GM12878 (cell line): ENCODE results near the gene PRRC2A. TPM values are rescaled to one million over a fixed set of nuclear protein-coding genes. Genes with fewer than 3 reads are reported as not detected.

Experiments used
- ATAC-seq: fragments of 200-7000 bp; cut with Tn5 transposase; 3 replicates; pipeline ENCODE4 v1.9.1; 2020; ENCODE audit warnings: mild to moderate bottlenecking, moderate library complexity
- BruUV-seq: library from RNA; stranded (reverse); fragments of 400-500 nt; replicated peaks from 2 replicates; lab custom pipeline; 2021; lab: Mats Ljungman, UMichigan
- CTCF ChIA-PET: fragments of 300-600 bp; sonication (Branson Sonifier 250); formaldehyde crosslinking; extraction: SDS; loops from one replicate; lab custom pipeline; 2021; ENCODE audit warnings: inconsistent platforms; lab: Yijun Ruan, JAX
- POLR2A ChIA-PET: fragments of 350-600 bp; formaldehyde crosslinking; extraction: SDS; loops from one replicate; lab custom pipeline; 2021; ENCODE audit warnings: inconsistent platforms; lab: Charles Lee
- RAD21 ChIA-PET: fragments of 300-600 bp; sonication (Branson Sonifier 250); formaldehyde crosslinking; loops from one replicate; lab custom pipeline; 2023; ENCODE audit warnings: antibody characterized with exemption; ENCODE audit not compliant: unreplicated experiment; lab: Charles Lee
- SMC1A ChIA-PET: fragments of 300-600 bp; sonication (Branson Sonifier 250); formaldehyde crosslinking; loops from one replicate; lab custom pipeline; 2023; ENCODE audit not compliant: unreplicated experiment, uncharacterized antibody; lab: Charles Lee
- DNase-seq: peaks from one replicate; pipeline ENCODE4 v3.0.0-alpha.2; 2011; ENCODE audit warnings: low read depth, low spot score
- FAIRE-seq: peaks from 3 replicates; lab custom pipeline; 2011; peaks lifted over from hg19 to GRCh38; lab: Jason Lieb, UNC
- H2AFZ ChIP-seq: 2 replicates; pipeline ENCODE4 v1.6.0; 2011; ENCODE audit warnings: low read depth, low read length, control low read depth; ENCODE audit not compliant: control insufficient read depth
- H3K27ac ChIP-seq: 2 replicates; pipeline ENCODE4 v1.5.1; 2011; ENCODE audit warnings: control low read depth; ENCODE audit not compliant: control insufficient read depth, insufficient read depth
- H3K27me3 ChIP-seq, 2 experiments: replicated peaks in 1 of 2; 2 replicates each; pipeline versions ENCODE4 v1.6.0 to v1.6.1; 2011; ENCODE audit warnings: low read length in 1 of 2; ENCODE audit not compliant: control insufficient read depth in 2 of 2, insufficient read depth in 2 of 2
- H3K36me3 ChIP-seq, 2 experiments: 2 replicates each; pipeline ENCODE4 v1.5.1; 2011; ENCODE audit warnings: low read length in 1 of 2; ENCODE audit not compliant: control insufficient read depth in 2 of 2, insufficient read depth in 2 of 2
- H3K4me1 ChIP-seq: 2 replicates; pipeline ENCODE4 v1.6.1; 2011; ENCODE audit warnings: mild to moderate bottlenecking, low read length, moderate library complexity, mixed read lengths; ENCODE audit not compliant: control insufficient read depth, insufficient read depth
- H3K4me2 ChIP-seq: 2 replicates; pipeline ENCODE4 v1.6.0; 2011; ENCODE audit warnings: control low read depth; ENCODE audit not compliant: control insufficient read depth, insufficient read depth
- H3K4me3 ChIP-seq: fragments of 200-600 bp; sonication (generic); 2 replicates; pipeline ENCODE4 v1.5.1; 2016
- H3K79me2 ChIP-seq: 2 replicates; pipeline ENCODE4 v1.6.0; 2011; ENCODE audit warnings: low read length; ENCODE audit not compliant: control insufficient read depth, insufficient read depth
- H3K9ac ChIP-seq: 2 replicates; pipeline ENCODE4 v1.8.0; 2011; ENCODE audit warnings: low read length, control low read depth, mixed read lengths; ENCODE audit not compliant: control insufficient read depth, insufficient read depth
- H3K9me3 ChIP-seq: replicated peaks from 3 replicates; pipeline ENCODE4 v1.5.1; 2011; ENCODE audit warnings: mild to moderate bottlenecking, low read length; ENCODE audit not compliant: control insufficient read depth, insufficient read depth
- H4K20me1 ChIP-seq: 2 replicates; pipeline ENCODE4 v1.6.0; 2011; ENCODE audit not compliant: control insufficient read depth, insufficient read depth
- BACH1 ChIP-seq: fragments of 450-650 bp; IDR thresholded peaks from 2 replicates; pipeline ENCODE4 v1.6.1; 2017; ENCODE audit warnings: mild to moderate bottlenecking, borderline replicate concordance
- BCL11A ChIP-seq: IDR thresholded peaks from 2 replicates; pipeline ENCODE4 v1.6.1; 2011; ENCODE audit warnings: low read depth, low read length
- CBFB ChIP-seq: IDR thresholded peaks from 2 replicates; pipeline ENCODE4 v1.6.1; 2016; ENCODE audit warnings: antibody characterized with exemption, low read depth
- FOS ChIP-seq: IDR thresholded peaks from 3 replicates; pipeline ENCODE4 v1.6.1; 2011; ENCODE audit warnings: borderline replicate concordance; ENCODE audit not compliant: insufficient read length; ENCODE audit errors: extremely low read depth
- HDAC6 ChIP-seq: fragments of 200-600 bp; sonication (generic); IDR thresholded peaks from one replicate; pipeline ENCODE4 v1.8.0; 2017; ENCODE audit warnings: antibody characterized with exemption; ENCODE audit not compliant: unreplicated experiment
- IKZF1 ChIP-seq: fragments of 450-650 bp; conservative IDR thresholded peaks from 2 replicates; pipeline ENCODE4 v1.6.1; 2017; ENCODE audit warnings: antibody characterized with exemption, mild to moderate bottlenecking
- LARP7 ChIP-seq: fragments of 450-650 bp; IDR thresholded peaks from 2 replicates; pipeline ENCODE4 v1.6.1; 2017; ENCODE audit warnings: mild to moderate bottlenecking
- MXI1 ChIP-seq: fragments of 150-350 bp; IDR thresholded peaks from 2 replicates; pipeline ENCODE4 v1.6.1; 2011; ENCODE audit warnings: low read depth, mild to moderate bottlenecking, inconsistent platforms, low read length, improper control_type of control experiment
- NRF1 ChIP-seq: conservative IDR thresholded peaks from 2 replicates; pipeline ENCODE4 v1.6.1; 2011; ENCODE audit warnings: mild to moderate bottlenecking, low read depth, low read length, improper control_type of control experiment
- PAX5 ChIP-seq: IDR thresholded peaks from 2 replicates; pipeline ENCODE4 v1.6.1; 2011; ENCODE audit warnings: low read depth, low read length, borderline replicate concordance
- POLR2A ChIP-seq: IDR thresholded peaks from 2 replicates; pipeline ENCODE4 v1.6.1; 2011; ENCODE audit warnings: low read depth, mild to moderate bottlenecking, low read length
- POLR2AphosphoS2 ChIP-seq: IDR thresholded peaks from 2 replicates; pipeline ENCODE4 v1.6.1; 2011; ENCODE audit warnings: low read depth, mild to moderate bottlenecking, low read length, improper control_type of control experiment, moderate library complexity
- SMC3 ChIP-seq: IDR thresholded peaks from 2 replicates; pipeline ENCODE4 v1.6.1; 2011; ENCODE audit warnings: low read length, improper control_type of control experiment, borderline replicate concordance
- TAF1 ChIP-seq: IDR thresholded peaks from 2 replicates; pipeline ENCODE4 v1.6.1; 2011; ENCODE audit warnings: mild to moderate bottlenecking, low read depth, low read length, borderline replicate concordance
- WGBS: methylation state at CpG from one replicate; pipeline ENCODE4 v1.1.6; 2016; ENCODE audit warnings: low lambda C conversion rate; ENCODE audit not compliant: insufficient replicate concordance, insufficient coverage; ENCODE audit errors: missing lambda C conversion rate; 5-methylcytosine and 5-hydroxymethylcytosine counted together
- in situ Hi-C: fragments of 300-500 bp; cut with MboI; formaldehyde crosslinking; loops from 9 replicates; pipeline ENCODE4 v1.14.3; 2018; ENCODE audit warnings: mixed read lengths
- intact Hi-C: fragments of 100-400 bp; cut with micrococcal nuclease; formaldehyde crosslinking; loops from one replicate; pipeline ENCODE4 v1.14.2; 2022; ENCODE audit not compliant: unreplicated experiment
- polyA plus RNA-seq, 11 experiments: library from polyadenylated mRNA; depleted of rRNA in 4 of 11; unstranded in 6 of 11; stranded (reverse) in 5 of 11; fragments of >200 nt; fragmentation: Nextera tagmentation in 4 of 11; fragmentation: Illumina TruSeq in 1 of 11; extraction: Ambion mirVana in 4 of 11; extraction: Trizol in 1 of 11; gene quantifications; 1 replicate in 1 of 11; 2 replicates in 10 of 11; pipeline versions ENCODE4 v1.2.1 to v1.2.3, GENCODE V29; 2011 to 2016; ENCODE audit warnings: inconsistent platforms in 2 of 11, missing spikeins in 2 of 11, low read depth in 1 of 11
- total RNA-seq, 4 experiments: library from RNA; depleted of rRNA in 3 of 4; stranded (reverse); fragments of >200 nt in 3 of 4; fragmentation: Illumina TruSeq in 1 of 4; extraction: Trizol in 1 of 4; gene quantifications; 2 replicates each; pipeline versions ENCODE4 v1.2.1 to v1.2.3, GENCODE V29; 2013 to 2021
- TF ChIP-seq, protein P1 (sequence below): fragments of 150-350 bp; IDR thresholded peaks from 2 replicates; pipeline ENCODE4 v1.6.1; 2016; ENCODE audit warnings: low read depth, low read length
- TF ChIP-seq, protein P2 (sequence below): fragments of 450-650 bp; IDR thresholded peaks from 2 replicates; pipeline ENCODE4 v1.6.1; 2017; ENCODE audit warnings: low read depth, mild to moderate bottlenecking, moderate library complexity

The PRRC2A gene
- total and polyA plus RNA-seq, 10 of the 15 experiments (the other 5 are each of a cell fraction or from before 2014, with no cell fraction given), result 0.40 to 244 (median 61.3) TPM

DNA sequence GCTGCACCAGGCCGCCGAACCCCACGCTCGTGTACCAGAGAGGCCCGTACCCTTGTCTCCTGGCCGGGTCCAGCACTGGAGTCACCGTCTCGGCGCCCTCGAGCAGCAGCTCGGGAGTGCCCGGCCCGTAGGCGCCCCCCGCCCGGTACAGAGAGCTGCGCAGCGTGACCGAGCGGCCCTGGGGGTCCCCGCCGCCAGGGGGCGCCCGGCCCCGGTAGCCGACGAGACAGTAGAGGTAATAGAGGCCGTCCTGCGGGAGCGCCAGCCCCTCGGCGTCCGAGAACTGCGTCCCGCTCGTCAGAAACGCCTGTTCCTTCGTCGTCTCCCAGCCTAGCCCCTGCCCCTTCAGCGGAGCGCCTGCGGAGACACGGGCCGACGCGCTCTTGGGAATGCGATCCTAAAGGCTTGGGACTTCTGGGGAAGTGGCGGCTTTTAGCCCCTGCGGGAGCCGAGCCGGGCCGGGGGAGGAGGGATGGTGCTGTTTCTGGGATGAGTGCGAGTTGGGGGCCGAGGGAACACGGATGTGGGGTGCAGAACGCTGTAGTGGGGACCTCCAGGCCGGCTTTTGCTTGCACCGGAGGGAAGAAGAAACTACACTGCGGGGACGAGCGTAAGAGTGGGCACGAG is 39.6 kb upstream of the PRRC2A start:
- under 1% methylated on average over 55 of the region's 62 CpGs for WGBS
- Histone ChIP-seq H3K27me3 (no peaks in the 10 kb centered on the region), H3K4me3 (peak overlapping the region; percentile 93), H3K79me2 (peaks cover 64% of the 10 kb centered on the region), H3K36me3 (peaks cover 0 to 7% of the 10 kb centered on the region in 2 experiments; a peak in 2 of 4 replicates), H3K9me3 (no peaks in the 10 kb centered on the region), H3K4me2 (peak overlapping the region; percentile 95), H4K20me1 (no peaks in the 10 kb centered on the region), H3K9ac (peak overlapping the region; percentile 90), H2AFZ (peak overlapping the region; percentile 76), H3K27ac (peak overlapping the region; percentile 91), H3K4me1 (peaks cover 41% of the 10 kb centered on the region)
- intact Hi-C loops, result loop anchor here (1.0 to 2.0 kb wide), 3 partner anchors 17 to 30 kb away; no protein-coding TSS in a partner anchor
- POLR2A ChIA-PET, result interaction anchor here (0.6 to 17.1 kb wide), 9 partner anchors 9 to 282 kb away, joined by 3 to 282 read pairs (median 6); partner anchors contain the start of genes ATP6V1G2, LTA, NCR3 and NEU1
- BruUV-seq, result no TSS peak
- SMC1A ChIA-PET, result interaction anchor here (0.8 to 45.5 kb wide), 7 partner anchors 14 to 249 kb away, joined by 3 to 1989 read pairs (median 6); partner anchors contain the start of genes AIF1, ATP6V1G2, DDX39B and LTA
- ATAC-seq (peak; percentile 83), DNase-seq (no peak), FAIRE-seq (no peak)
- in situ Hi-C loops, result no loop called here
- CTCF ChIA-PET, result interaction anchor here (0.7 to 31.0 kb wide), 9 partner anchors 12 to 250 kb away, joined by 3 to 2098 read pairs (median 5); partner anchors contain the start of genes AIF1, ATP6V1G2, DDX39B and LST1
- RAD21 ChIA-PET, result interaction anchor here (0.8 to 17.5 kb wide), 8 partner anchors 8 to 250 kb away, joined by 3 to 620 read pairs (median 5); partner anchors contain the start of genes ATP6V1G2, LTA, NCR3 and NFKBIL1
- TF ChIP-seq MXI1 (peak; percentile 44; the same call in 1 of the 2 replicates), IKZF1 (peak; percentile 87), BCL11A (0 out of 2 replicates have a peak, but pooled peaks have one; percentile 25), BACH1 (peak; percentile 92), FOS (no peak), POLR2AphosphoS2 (peak; percentile 58; the same call in 1 of the 2 replicates), POLR2A (peak; percentile 87), NRF1 (0 out of 2 replicates have a peak, but pooled peaks have one; percentile 2), PAX5 (peak; percentile 97), HDAC6 (no peak), SMC3 (peak; percentile 63), LARP7 (peak; percentile 77), CBFB (no peak), TAF1 (peak; percentile 45; the same call in 1 of the 2 replicates)
- TF ChIP-seq, protein P1, sequence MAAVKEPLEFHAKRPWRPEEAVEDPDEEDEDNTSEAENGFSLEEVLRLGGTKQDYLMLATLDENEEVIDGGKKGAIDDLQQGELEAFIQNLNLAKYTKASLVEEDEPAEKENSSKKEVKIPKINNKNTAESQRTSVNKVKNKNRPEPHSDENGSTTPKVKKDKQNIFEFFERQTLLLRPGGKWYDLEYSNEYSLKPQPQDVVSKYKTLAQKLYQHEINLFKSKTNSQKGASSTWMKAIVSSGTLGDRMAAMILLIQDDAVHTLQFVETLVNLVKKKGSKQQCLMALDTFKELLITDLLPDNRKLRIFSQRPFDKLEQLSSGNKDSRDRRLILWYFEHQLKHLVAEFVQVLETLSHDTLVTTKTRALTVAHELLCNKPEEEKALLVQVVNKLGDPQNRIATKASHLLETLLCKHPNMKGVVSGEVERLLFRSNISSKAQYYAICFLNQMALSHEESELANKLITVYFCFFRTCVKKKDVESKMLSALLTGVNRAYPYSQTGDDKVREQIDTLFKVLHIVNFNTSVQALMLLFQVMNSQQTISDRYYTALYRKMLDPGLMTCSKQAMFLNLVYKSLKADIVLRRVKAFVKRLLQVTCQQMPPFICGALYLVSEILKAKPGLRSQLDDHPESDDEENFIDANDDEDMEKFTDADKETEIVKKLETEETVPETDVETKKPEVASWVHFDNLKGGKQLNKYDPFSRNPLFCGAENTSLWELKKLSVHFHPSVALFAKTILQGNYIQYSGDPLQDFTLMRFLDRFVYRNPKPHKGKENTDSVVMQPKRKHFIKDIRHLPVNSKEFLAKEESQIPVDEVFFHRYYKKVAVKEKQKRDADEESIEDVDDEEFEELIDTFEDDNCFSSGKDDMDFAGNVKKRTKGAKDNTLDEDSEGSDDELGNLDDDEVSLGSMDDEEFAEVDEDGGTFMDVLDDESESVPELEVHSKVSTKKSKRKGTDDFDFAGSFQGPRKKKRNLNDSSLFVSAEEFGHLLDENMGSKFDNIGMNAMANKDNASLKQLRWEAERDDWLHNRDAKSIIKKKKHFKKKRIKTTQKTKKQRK, result no peak
- TF ChIP-seq, protein P2, sequence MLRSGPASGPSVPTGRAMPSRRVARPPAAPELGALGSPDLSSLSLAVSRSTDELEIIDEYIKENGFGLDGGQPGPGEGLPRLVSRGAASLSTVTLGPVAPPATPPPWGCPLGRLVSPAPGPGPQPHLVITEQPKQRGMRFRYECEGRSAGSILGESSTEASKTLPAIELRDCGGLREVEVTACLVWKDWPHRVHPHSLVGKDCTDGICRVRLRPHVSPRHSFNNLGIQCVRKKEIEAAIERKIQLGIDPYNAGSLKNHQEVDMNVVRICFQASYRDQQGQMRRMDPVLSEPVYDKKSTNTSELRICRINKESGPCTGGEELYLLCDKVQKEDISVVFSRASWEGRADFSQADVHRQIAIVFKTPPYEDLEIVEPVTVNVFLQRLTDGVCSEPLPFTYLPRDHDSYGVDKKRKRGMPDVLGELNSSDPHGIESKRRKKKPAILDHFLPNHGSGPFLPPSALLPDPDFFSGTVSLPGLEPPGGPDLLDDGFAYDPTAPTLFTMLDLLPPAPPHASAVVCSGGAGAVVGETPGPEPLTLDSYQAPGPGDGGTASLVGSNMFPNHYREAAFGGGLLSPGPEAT, result peak; percentile 60; the same call in 1 of the 2 replicates
